GM10847 (cell line): ENCODE results near the gene ENTPD6.

Experiments used
- POLR2A ChIP-seq: IDR thresholded peaks from 2 replicates; pipeline ENCODE4 v1.6.1; 2011; ENCODE audit not compliant: insufficient read length; ENCODE audit errors: extremely low read depth

ENTPD6 gene

GRCh38 chr20:25214819-25215218 is 19.3 kb downstream of the ENTPD6 start:
- no peak for TF ChIP-seq POLR2A

- TF ChIP-seq POLR2A, result no peak
Measured at GRCh38 chr20:25215521-25215920, 20.0 kb downstream of the ENTPD6 start.

GRCh38 chr20:25216199-25216945 is 20.9 kb downstream of the ENTPD6 start:
- TF ChIP-seq POLR2A, result no peak

GRCh38 chr20:25217161-25218108 is 21.9 kb downstream of the ENTPD6 start:
- no peak for TF ChIP-seq POLR2A

- no peak for TF ChIP-seq POLR2A
Measured at GRCh38 chr20:25218109-25218486, 22.6 kb downstream of the ENTPD6 start.

GRCh38 chr20:25218492-25218891 is 23.0 kb downstream of the ENTPD6 start:
- no peak for TF ChIP-seq POLR2A

- TF ChIP-seq POLR2A, result no peak
Measured at GRCh38 chr20:25219365-25219764, 23.9 kb downstream of the ENTPD6 start.

- no peak for TF ChIP-seq POLR2A
Measured at GRCh38 chr20:25220021-25220730, 24.7 kb downstream of the ENTPD6 start.

GRCh38 chr20:25220810-25221591 is 25.5 kb downstream of the ENTPD6 start:
- no peak for TF ChIP-seq POLR2A

- no peak for TF ChIP-seq POLR2A
Measured at GRCh38 chr20:25221592-25222460, 26.3 kb downstream of the ENTPD6 start.

GRCh38 chr20:25222461-25223178 is 27.1 kb downstream of the ENTPD6 start:
- TF ChIP-seq POLR2A, result no peak

GRCh38 chr20:25223179-25223661 is 27.7 kb downstream of the ENTPD6 start:
- TF ChIP-seq POLR2A, result no peak
